ENCODE measurements around the gene ZNF341. TPM values are rescaled to one million over a fixed set of nuclear protein-coding genes. Genes with fewer than 3 reads are reported as not detected.

ZNF341 gene
- total RNA-seq, 2 experiments from 2014 or later, result 6.5 to 7.4 TPM

DNA sequence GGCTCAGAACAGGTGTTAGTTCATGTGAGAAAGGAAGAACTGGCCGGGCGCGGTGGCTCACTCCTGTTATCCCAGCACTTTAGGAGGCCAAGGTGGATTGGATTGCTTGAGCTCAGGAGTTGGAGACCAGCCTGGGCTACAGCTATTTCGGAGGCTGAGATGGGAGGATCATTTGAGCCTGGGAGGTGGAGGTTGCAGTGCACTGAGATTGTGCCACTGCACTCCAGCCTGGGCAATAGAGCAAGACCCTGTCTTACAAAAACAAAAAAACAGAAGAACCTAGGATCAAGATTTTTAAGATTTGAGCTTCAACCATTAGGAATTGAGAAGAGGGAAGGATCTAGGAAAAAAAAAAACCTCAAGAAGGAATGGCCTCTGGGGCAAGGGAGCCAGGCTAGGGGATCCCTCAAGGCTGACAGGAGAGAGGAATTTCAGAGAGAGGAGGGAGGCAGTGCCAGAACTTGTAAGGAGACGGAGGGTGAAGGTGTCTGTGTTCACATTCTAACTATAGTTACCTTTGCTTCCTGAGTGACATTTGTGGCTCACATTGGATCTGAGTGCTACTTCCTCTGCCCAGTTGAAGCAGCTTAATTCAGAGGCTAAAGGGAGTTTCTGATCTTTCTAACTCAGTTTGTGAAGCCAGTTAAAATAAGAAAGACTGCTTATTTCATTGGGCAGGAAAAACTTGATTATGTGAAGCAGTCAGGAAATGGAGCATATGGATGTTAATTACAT is 105.5 kb downstream of the ZNF341 start:
- no peak overlapping the region for H3K4me3 Mint-ChIP-seq
- no peaks in the 10 kb centered on the region for H3K27me3 Mint-ChIP-seq
- ATAC-seq (no peak), DNase-seq (no peak)
- peaks cover 30% of the 10 kb centered on the region for H3K36me3 Mint-ChIP-seq
- H3K4me1 Mint-ChIP-seq, result peaks cover 37% of the 10 kb centered on the region
- peak overlapping the region; percentile 30 for H3K27ac Mint-ChIP-seq
- peaks cover 2% of the 10 kb centered on the region for H3K9me3 Mint-ChIP-seq (ENCODE audit: low read depth)
- CTCF ChIA-PET, result interaction anchor here (1.1 to 1.4 kb wide), 2 partner anchors 10 to 232 kb away, joined by 4 to 5 read pairs; no protein-coding TSS in a partner anchor

DNA sequence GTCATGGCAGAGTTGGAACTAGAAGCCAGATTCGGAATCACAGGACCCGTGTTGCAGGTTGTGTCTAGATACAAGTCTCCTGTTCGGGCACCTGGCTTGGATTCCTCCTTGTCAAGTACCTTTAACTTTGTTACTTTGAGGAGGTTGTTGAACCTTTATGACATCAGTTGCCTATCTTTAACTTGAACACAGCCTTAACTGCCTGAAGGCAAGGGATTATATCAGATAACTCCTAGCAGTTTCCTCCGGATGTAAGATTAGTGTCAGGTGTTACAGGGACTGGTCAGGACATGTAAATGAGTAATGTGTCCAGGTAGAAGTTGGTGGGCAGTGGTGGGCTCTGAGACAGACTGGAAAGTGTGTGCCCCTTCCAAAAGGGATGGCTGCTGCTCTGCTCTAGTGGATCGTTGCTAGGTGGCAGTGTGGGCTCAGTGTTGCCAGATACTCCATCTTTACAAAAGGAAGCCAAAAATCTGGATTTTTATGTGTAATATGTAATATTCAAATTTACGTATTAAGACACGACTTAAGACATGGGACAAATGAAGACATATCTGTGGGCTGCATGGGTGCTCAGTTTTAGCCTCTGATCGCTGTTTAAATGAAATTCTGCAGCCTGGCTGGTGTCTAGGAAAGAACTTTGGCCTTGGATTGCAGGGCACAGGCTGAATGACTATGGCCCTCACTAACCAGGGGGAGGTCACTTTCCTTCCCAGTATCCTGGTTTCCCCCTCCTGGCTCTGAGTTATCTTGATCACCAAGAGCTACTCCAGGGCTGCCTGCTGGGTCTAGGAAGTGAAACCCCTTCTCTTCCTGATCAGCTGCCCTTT is 106.5 kb downstream of the ZNF341 start:
- Mint-ChIP-seq H3K36me3 (peaks cover 25% of the 10 kb centered on the region), H3K4me3 (no peak overlapping the region), H3K4me1 (peaks cover 43% of the 10 kb centered on the region), H3K27ac (no peak overlapping the region), H3K9me3 (ENCODE audit: low read depth) (peaks cover 2% of the 10 kb centered on the region), H3K27me3 (no peaks in the 10 kb centered on the region)
- CTCF ChIA-PET, result no interaction called here
- DNase-seq (no peak), ATAC-seq (no peak)

DNA sequence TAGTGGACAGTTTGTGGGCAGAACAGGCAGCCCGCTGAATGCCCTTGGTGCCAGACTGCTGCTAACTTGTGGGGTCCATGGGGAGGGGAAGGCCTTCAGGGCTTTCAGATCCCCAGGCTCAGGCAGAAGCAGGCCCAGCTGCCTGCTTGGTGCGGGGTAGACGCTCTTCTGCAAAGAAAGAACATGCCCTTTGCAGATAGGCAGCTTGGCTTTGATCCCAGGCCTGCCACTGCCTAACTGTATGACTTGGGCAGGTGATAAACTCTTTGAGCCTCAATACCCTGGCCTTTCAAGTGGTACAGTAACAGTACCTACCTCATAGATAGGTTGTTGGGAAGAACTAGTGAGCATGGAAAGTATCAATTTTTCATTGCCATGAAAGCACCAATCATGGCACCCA is 107.8 kb downstream of the ZNF341 start:
- H3K4me3 Mint-ChIP-seq, result no peak overlapping the region
- H3K9me3 Mint-ChIP-seq (ENCODE audit: low read depth), result peaks cover 2% of the 10 kb centered on the region
- H3K36me3 Mint-ChIP-seq, result peaks cover 17% of the 10 kb centered on the region
- CTCF ChIA-PET, result interaction anchor here (0.9 kb wide), 1 partner anchor 19 kb away, joined by 3 read pairs; no protein-coding TSS in a partner anchor
- no peak for DNase-seq
- H3K27me3 Mint-ChIP-seq, result no peaks in the 10 kb centered on the region
- no peak overlapping the region for H3K27ac Mint-ChIP-seq
- peaks cover 49% of the 10 kb centered on the region for H3K4me1 Mint-ChIP-seq
- ATAC-seq, result no peak

DNA sequence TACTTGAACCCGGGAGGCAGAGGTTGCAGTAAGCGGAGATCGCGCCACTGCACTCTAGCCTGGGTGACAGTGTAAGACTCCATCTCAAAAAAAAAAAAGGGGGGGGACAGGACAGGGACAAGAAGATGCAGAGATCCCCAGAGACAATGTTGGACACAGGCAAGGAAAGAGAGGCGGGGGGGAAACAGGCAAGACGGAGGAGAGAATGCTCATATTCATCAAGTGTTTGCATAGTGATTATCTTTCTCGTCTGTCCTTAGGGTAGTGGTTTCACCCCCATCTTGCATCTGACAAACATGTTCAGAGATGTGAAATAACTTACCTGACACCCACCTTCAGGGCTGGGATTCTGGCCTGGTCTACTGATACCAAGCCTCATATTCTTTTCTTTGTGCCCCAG is 108.4 kb downstream of the ZNF341 start:
- peaks cover 49% of the 10 kb centered on the region for H3K4me1 Mint-ChIP-seq
- DNase-seq (no peak), ATAC-seq (no peak)
- no peaks in the 10 kb centered on the region for H3K9me3 Mint-ChIP-seq (ENCODE audit: low read depth)
- H3K27ac Mint-ChIP-seq, result no peak overlapping the region
- peaks cover 13% of the 10 kb centered on the region for H3K36me3 Mint-ChIP-seq
- H3K27me3 Mint-ChIP-seq, result no peaks in the 10 kb centered on the region
- no peak overlapping the region for H3K4me3 Mint-ChIP-seq
- CTCF ChIA-PET, result no interaction called here

DNA sequence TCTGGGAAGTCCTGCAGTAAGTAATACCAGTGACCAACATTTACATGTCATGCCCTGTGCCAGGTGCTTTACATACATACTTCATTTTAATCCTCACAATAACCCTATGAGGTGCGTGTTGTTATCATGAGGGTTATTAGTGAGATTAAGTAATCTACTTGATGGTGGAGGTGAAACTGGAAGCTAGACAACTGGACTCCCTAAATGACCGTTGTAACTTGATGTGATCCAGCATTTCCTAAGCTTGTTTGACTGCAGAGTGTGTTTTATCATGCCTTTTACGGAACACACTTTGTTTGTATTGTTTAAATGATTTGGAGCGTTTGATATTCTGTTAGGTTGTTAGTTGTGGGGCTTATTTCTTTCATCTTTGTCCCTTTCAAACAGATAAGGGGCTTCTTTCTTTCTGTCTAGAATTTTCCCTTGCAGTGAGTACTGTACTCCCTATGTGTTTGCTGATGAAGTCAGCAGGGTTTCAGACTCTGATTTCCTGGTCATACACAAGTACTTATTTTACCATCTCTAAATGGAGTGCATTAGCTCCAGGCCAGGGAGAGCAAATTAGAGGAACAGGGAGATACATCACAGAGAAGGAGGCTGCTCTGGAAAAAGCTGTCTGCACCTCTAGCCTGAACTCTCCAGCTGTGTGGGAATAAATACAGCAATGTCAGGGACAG is 109.1 kb downstream of the ZNF341 start:
- ATAC-seq (no peak), DNase-seq (no peak)
- H3K9me3 Mint-ChIP-seq (ENCODE audit: low read depth), result no peaks in the 10 kb centered on the region
- CTCF ChIA-PET, result no interaction called here
- peaks cover 53% of the 10 kb centered on the region for H3K4me1 Mint-ChIP-seq
- no peak overlapping the region for H3K4me3 Mint-ChIP-seq
- H3K36me3 Mint-ChIP-seq, result peaks cover 8% of the 10 kb centered on the region
- H3K27ac Mint-ChIP-seq, result no peak overlapping the region
- H3K27me3 Mint-ChIP-seq, result no peaks in the 10 kb centered on the region

DNA sequence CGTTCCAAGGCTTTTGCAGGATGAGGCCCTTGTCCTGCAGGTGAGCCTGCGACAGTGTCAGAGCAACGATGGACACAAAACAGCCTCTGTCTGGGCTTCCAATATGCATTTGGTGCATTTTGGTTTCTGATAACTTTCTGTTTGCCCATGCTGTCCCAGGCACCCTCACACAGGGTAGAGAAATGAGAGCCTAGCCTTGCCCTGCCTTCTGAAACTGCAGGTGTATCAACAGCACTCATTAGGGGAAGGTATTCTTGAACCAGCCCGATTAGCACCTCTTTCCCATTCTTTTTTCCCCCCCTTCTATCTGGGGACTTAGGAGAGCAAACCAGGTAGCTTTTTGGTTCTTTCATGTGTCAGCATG is 109.6 kb downstream of the ZNF341 start:
- Mint-ChIP-seq H3K4me1 (peaks cover 56% of the 10 kb centered on the region), H3K36me3 (peaks cover 5% of the 10 kb centered on the region), H3K4me3 (no peak overlapping the region), H3K27me3 (no peaks in the 10 kb centered on the region), H3K9me3 (ENCODE audit: low read depth) (no peaks in the 10 kb centered on the region), H3K27ac (peak overlapping the region; percentile 12)
- CTCF ChIA-PET, result interaction anchor here (0.6 kb wide), 1 partner anchor 150 kb away, joined by 3 read pairs; no protein-coding TSS in a partner anchor
- no peak for ATAC-seq
- DNase-seq, result no peak

Other genes starting within 250 kb of the ZNF341 start
- 10 to 100 TPM; 12.3 to 16.8 TPM for gene CBFA2T2, start 241.9 kb upstream of the ZNF341 start, total RNA-seq
- gene C20orf144, start 69.7 kb upstream of the ZNF341 start, total RNA-seq, result under 1 TPM; 0.30 to 0.53 TPM
- gene ACTL10, start 65.1 kb upstream of the ZNF341 start, total RNA-seq, result 1 to 10 TPM; 3.7 to 3.9 TPM
- gene NECAB3, start 57.6 kb upstream of the ZNF341 start, total RNA-seq, result 10 to 100 TPM; 28.3 to 34.0 TPM
- gene E2F1, start 45.6 kb upstream of the ZNF341 start, total RNA-seq, result 100 to 1,000 TPM in 1 of 2 experiments, 10 to 100 TPM in 1; 87.7 to 100 TPM
- gene PXMP4, start 11.7 kb upstream of the ZNF341 start, total RNA-seq, result 10 to 100 TPM; 11.9 to 15.6 TPM
- gene CHMP4B, start 79.4 kb downstream of the ZNF341 start, total RNA-seq, result 10 to 100 TPM; 79.4 to 81.9 TPM